Hepatocyte (in vitro differentiated cells): ENCODE results near the gene SH3GL2. TPM values are rescaled to one million over a fixed set of nuclear protein-coding genes. Genes with fewer than 3 reads are reported as not detected.
A peak's percentile ranks its signal among the peaks of the same experiment; 100 is the strongest.

Experiments
- DNase-seq: peaks from one replicate; pipeline ENCODE4 v3.0.0-alpha.2; 2016; ENCODE audit warnings: low spot score
- H2AFZ ChIP-seq: fragments of 200-600 bp; sonication (generic); 2 replicates; pipeline ENCODE4 v1.6.0; 2016; ENCODE audit warnings: antibody characterized with exemption, mild to moderate bottlenecking
- H3K27ac ChIP-seq: fragments of 200-600 bp; sonication (generic); 2 replicates; pipeline ENCODE4 v1.5.1; 2016; ENCODE audit warnings: mild to moderate bottlenecking
- H3K27me3 ChIP-seq: fragments of 200-600 bp; sonication (generic); 2 replicates; pipeline ENCODE4 v1.6.1; 2016
- H3K36me3 ChIP-seq: fragments of 200-600 bp; sonication (generic); replicated peaks from 2 replicates; pipeline ENCODE4 v1.5.1; 2016; ENCODE audit warnings: low read depth; ENCODE audit not compliant: insufficient read depth
- H3K4me1 ChIP-seq: fragments of 200-600 bp; sonication (generic); 2 replicates; pipeline ENCODE4 v1.5.1; 2016; ENCODE audit warnings: mild to moderate bottlenecking, moderate library complexity; ENCODE audit not compliant: insufficient read depth
- H3K4me2 ChIP-seq: fragments of 200-600 bp; sonication (generic); 2 replicates; pipeline ENCODE4 v1.6.0; 2016
- H3K4me3 ChIP-seq: fragments of 200-600 bp; sonication (generic); 2 replicates; pipeline ENCODE4 v1.5.1; 2016; ENCODE audit warnings: mild to moderate bottlenecking
- H3K79me2 ChIP-seq: fragments of 200-600 bp; sonication (generic); 2 replicates; pipeline ENCODE4 v1.6.0; 2017; ENCODE audit warnings: mild to moderate bottlenecking
- H3K9me2 ChIP-seq: fragments of 200-600 bp; sonication (generic); replicated peaks from 2 replicates; pipeline ENCODE4 v1.6.0; 2017; ENCODE audit warnings: mild to moderate bottlenecking; ENCODE audit not compliant: insufficient read depth
- H3K9me3 ChIP-seq: fragments of 200-600 bp; sonication (generic); 2 replicates; pipeline ENCODE4 v1.5.1; 2016; ENCODE audit warnings: low read depth, mild to moderate bottlenecking
- H4K20me1 ChIP-seq: fragments of 200-600 bp; sonication (generic); 2 replicates; pipeline ENCODE4 v1.6.0; 2016; ENCODE audit warnings: mild to moderate bottlenecking; ENCODE audit not compliant: insufficient read depth, poor library complexity, severe bottlenecking
- EZH2 ChIP-seq: fragments of 200-600 bp; sonication (generic); IDR thresholded peaks from 2 replicates; pipeline ENCODE4 v1.6.1; 2016; ENCODE audit warnings: antibody characterized with exemption, mild to moderate bottlenecking, borderline replicate concordance
- EZH2phosphoT487 ChIP-seq: fragments of 200-600 bp; sonication (generic); IDR thresholded peaks from one replicate; pipeline ENCODE4 v1.6.1; 2018; ENCODE audit warnings: antibody characterized with exemption, mild to moderate bottlenecking, low read depth, moderate library complexity; ENCODE audit not compliant: unreplicated experiment, severe bottlenecking
- WGBS: methylation state at CpG from one replicate; pipeline ENCODE4 v1.1.6; 2016; ENCODE audit warnings: low lambda C conversion rate; ENCODE audit errors: missing lambda C conversion rate; 5-methylcytosine and 5-hydroxymethylcytosine counted together
- polyA plus RNA-seq: library from polyadenylated mRNA; unstranded; fragments of >200 nt; fragmentation: Nextera tagmentation; extraction: Ambion mirVana; gene quantifications from 2 replicates; pipeline ENCODE4 v1.2.1, GENCODE V29; 2016
- total RNA-seq: library from RNA; depleted of rRNA; stranded (reverse); fragments of >200 nt; gene quantifications from 2 replicates; pipeline ENCODE4 v1.2.3, GENCODE V29; 2014
- TF ChIP-seq, protein P1 (sequence below): fragments of 200-600 bp; sonication (generic); IDR thresholded peaks from 2 replicates; pipeline ENCODE4 v1.5.1; 2016; ENCODE audit warnings: antibody characterized with exemption, mild to moderate bottlenecking; ENCODE audit not compliant: poor library complexity

Gene SH3GL2
- total and polyA plus RNA-seq, 2 experiments from 2014 or later: 2.8 to 5.8 TPM

DNA sequence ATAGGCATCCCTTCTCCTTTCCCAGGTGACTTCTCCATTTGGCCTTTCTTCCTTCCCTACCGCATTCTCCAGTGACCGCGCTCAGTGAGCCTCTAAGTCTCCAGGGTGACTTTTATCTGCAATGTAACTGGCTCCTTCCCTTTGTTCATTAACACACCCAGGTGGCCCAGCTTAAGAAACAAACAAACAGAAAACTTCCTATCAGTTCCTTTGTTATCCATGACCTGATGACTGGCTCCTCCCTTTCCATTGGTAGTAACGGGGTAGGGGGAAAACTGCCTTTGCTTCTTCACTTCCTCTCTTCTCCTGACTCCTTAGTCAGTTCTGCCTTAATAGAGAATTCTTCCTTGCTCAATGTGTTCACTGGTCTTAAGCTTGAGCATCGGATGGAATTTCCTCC, 7.0 kb upstream of the SH3GL2 start:
- Histone ChIP-seq H3K4me1 (no peaks in the 10 kb centered on the region), H3K4me3 (no peak overlapping the region), H3K27me3 (peaks cover 24% of the 10 kb centered on the region), H3K9me2 (no peaks in the 10 kb centered on the region), H3K27ac (no peak overlapping the region), H3K9me3 (no peaks in the 10 kb centered on the region), H3K79me2 (no peaks in the 10 kb centered on the region), H4K20me1 (no peaks in the 10 kb centered on the region), H3K36me3 (no peaks in the 10 kb centered on the region), H2AFZ (no peak overlapping the region), H3K4me2 (no peak overlapping the region)
- no peak for DNase-seq
- TF ChIP-seq, protein P1, sequence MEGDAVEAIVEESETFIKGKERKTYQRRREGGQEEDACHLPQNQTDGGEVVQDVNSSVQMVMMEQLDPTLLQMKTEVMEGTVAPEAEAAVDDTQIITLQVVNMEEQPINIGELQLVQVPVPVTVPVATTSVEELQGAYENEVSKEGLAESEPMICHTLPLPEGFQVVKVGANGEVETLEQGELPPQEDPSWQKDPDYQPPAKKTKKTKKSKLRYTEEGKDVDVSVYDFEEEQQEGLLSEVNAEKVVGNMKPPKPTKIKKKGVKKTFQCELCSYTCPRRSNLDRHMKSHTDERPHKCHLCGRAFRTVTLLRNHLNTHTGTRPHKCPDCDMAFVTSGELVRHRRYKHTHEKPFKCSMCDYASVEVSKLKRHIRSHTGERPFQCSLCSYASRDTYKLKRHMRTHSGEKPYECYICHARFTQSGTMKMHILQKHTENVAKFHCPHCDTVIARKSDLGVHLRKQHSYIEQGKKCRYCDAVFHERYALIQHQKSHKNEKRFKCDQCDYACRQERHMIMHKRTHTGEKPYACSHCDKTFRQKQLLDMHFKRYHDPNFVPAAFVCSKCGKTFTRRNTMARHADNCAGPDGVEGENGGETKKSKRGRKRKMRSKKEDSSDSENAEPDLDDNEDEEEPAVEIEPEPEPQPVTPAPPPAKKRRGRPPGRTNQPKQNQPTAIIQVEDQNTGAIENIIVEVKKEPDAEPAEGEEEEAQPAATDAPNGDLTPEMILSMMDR: no peak
- no peak for TF ChIP-seq EZH2
- TF ChIP-seq EZH2phosphoT487: no peak
- WGBS: 40% methylated on average over 5 of the region's 5 CpGs

DNA sequence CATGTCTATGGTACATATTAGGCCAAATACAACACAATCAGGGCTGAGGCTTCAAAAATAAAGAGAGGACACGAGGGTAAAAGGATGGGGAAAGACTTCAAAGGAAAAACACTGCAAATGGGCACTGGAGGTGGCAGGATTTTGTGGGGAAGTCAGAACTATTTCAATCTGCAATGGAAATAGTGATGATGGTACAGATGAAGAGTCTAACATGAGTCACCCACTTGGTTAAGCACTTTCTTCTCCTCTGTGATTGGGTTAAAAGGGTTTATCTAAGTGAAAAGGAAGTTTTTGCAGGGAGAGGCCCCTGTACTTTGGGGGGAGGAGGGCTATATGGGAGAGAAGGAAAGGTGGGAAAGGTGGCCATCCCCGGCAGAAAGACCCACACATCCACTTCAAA, 4.5 kb upstream of the SH3GL2 start:
- DNase-seq: no peak
- Histone ChIP-seq H3K36me3 (no peaks in the 10 kb centered on the region), H3K79me2 (no peaks in the 10 kb centered on the region), H3K4me3 (no peak overlapping the region), H2AFZ (no peak overlapping the region), H3K4me1 (no peaks in the 10 kb centered on the region), H3K27ac (no peak overlapping the region), H3K27me3 (peaks cover 48% of the 10 kb centered on the region), H3K4me2 (no peak overlapping the region), H3K9me2 (no peaks in the 10 kb centered on the region), H4K20me1 (no peaks in the 10 kb centered on the region), H3K9me3 (no peaks in the 10 kb centered on the region)
- TF ChIP-seq, protein P1: no peak
- TF ChIP-seq EZH2 (no peak), EZH2phosphoT487 (no peak)
- WGBS: 73% methylated on average over 2 of the region's 2 CpGs

DNA sequence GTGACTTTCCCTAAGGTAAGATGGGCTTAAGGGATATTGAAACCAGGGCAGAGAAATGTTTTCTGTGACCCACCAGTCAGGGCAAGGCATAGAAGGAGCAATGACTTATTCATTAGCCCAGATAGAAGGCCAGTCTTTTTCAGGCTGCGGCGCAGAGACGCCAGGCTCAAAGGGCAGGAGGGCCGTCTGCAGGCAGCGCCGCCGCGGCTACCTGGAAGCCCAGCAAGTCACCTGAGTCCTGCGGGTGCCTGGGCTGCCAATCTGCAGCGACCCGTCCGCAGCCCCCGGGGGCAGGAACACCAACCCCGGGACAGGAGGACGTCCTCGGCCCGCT, 322 bp upstream of the SH3GL2 start:
- DNase-seq: no peak
- Histone ChIP-seq H3K79me2 (no peaks in the 10 kb centered on the region), H3K9me3 (no peaks in the 10 kb centered on the region), H3K4me1 (no peaks in the 10 kb centered on the region), H3K36me3 (no peaks in the 10 kb centered on the region), H4K20me1 (no peaks in the 10 kb centered on the region), H3K27me3 (peaks cover 79% of the 10 kb centered on the region), H2AFZ (peak overlapping the region; percentile 71), H3K9me2 (no peaks in the 10 kb centered on the region), H3K27ac (no peak overlapping the region), H3K4me3 (peak overlapping the region; percentile 26), H3K4me2 (peak overlapping the region; percentile 94)
- WGBS: 5% methylated on average over 16 of the region's 17 CpGs
- TF ChIP-seq EZH2phosphoT487 (no peak), EZH2 (no peak)
- TF ChIP-seq, protein P1: no peak

DNA sequence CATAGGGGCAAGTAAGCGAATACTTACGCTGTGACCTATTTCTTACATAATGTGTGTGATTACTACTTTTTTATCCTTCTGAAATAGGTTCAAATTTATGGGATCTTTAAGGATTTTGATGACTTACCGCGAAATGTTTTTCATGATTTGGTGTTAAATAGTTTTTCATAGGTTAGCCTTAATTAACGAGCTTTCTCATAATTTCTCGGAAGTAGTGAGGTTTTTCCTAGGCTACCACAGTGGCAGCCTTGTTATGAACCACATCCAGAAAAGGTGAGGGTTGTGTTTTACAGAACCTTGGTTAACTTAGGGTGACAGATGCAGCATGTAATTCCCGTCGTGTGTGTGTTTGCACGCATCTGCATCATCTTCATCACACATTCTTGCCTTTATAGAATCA, 1.3 kb downstream of the SH3GL2 start:
- no peak overlapping the region for H3K27ac ChIP-seq
- no peaks in the 10 kb centered on the region for H4K20me1 ChIP-seq
- no peak for DNase-seq
- no peaks in the 10 kb centered on the region for H3K9me2 ChIP-seq
- H3K4me3 ChIP-seq: no peak overlapping the region
- TF ChIP-seq, protein P1: no peak
- no peak for TF ChIP-seq EZH2
- no peak for TF ChIP-seq EZH2phosphoT487
- H3K4me2 ChIP-seq: peak overlapping the region; percentile 94
- WGBS: 82% methylated on average over 9 of the region's 9 CpGs
- H3K36me3 ChIP-seq: no peaks in the 10 kb centered on the region
- H2AFZ ChIP-seq: no peak overlapping the region
- peaks cover 66% of the 10 kb centered on the region for H3K27me3 ChIP-seq
- no peaks in the 10 kb centered on the region for H3K9me3 ChIP-seq
- no peaks in the 10 kb centered on the region for H3K79me2 ChIP-seq
- H3K4me1 ChIP-seq: no peaks in the 10 kb centered on the region
